Glutamatergic neuron (in vitro differentiated cells): Measurements from ENCODE around the gene SETDB1. TPM values are rescaled to one million over a fixed set of nuclear protein-coding genes. Genes with fewer than 3 reads are reported as not detected.

Experiments
- DNase-seq: peaks from one replicate; pipeline ENCODE4 v3.0.0; 2022
- H3K27ac Mint-ChIP-seq: one replicate; pipeline ENCODE4 v1.8.0; 2020; ENCODE audit warnings: mild to moderate bottlenecking, mixed read lengths, inconsistent platforms; ENCODE audit not compliant: unreplicated experiment
- H3K27me3 Mint-ChIP-seq: one replicate; pipeline ENCODE4 v1.8.0; 2020; ENCODE audit warnings: mild to moderate bottlenecking, moderate library complexity, mixed read lengths, inconsistent platforms; ENCODE audit not compliant: unreplicated experiment
- H3K36me3 Mint-ChIP-seq: one replicate; pipeline ENCODE4 v1.8.0; 2020; ENCODE audit warnings: mild to moderate bottlenecking, mixed read lengths, inconsistent platforms; ENCODE audit not compliant: unreplicated experiment
- H3K4me1 Mint-ChIP-seq: one replicate; pipeline ENCODE4 v1.8.0; 2020; ENCODE audit warnings: mild to moderate bottlenecking, low read depth, mixed read lengths, inconsistent platforms; ENCODE audit not compliant: unreplicated experiment
- H3K4me3 Mint-ChIP-seq: one replicate; pipeline ENCODE4 v1.8.0; 2020; ENCODE audit warnings: mild to moderate bottlenecking, mixed read lengths, inconsistent platforms; ENCODE audit not compliant: unreplicated experiment
- H3K9me3 Mint-ChIP-seq: one replicate; pipeline ENCODE4 v1.8.0; 2020; ENCODE audit warnings: mild to moderate bottlenecking, moderate library complexity, mixed read lengths, inconsistent platforms; ENCODE audit not compliant: unreplicated experiment
- CTCF ChIP-seq: fragments of 200-600 bp; sonication (generic); IDR thresholded peaks from one replicate; pipeline ENCODE4 v1.5.0; 2021; ENCODE audit not compliant: partially characterized antibody, unreplicated experiment
- total RNA-seq: library from RNA; stranded (reverse); fragmentation: NEBNext Ultra II Directional; extraction: Animal tissue kit (Norgen Biotek cat#: 25700); gene quantifications from one replicate; pipeline ENCODE4 v1.2.1, GENCODE V29; 2021; ENCODE audit not compliant: unreplicated experiment

The SETDB1 gene
- total RNA-seq, 1 donor from 2014 or later: 57.0 TPM

- peaks cover 19% of the 10 kb centered on the region for H3K4me1 Mint-ChIP-seq
- peaks cover 7% of the 10 kb centered on the region for H3K9me3 Mint-ChIP-seq
- TF ChIP-seq CTCF: no peak
- H3K27ac Mint-ChIP-seq: no peak overlapping the region
- H3K27me3 Mint-ChIP-seq: peaks cover 4% of the 10 kb centered on the region
- no peaks in the 10 kb centered on the region for H3K36me3 Mint-ChIP-seq
- no peak overlapping the region for H3K4me3 Mint-ChIP-seq
- no peak for DNase-seq
Observed at GRCh38 chr1:151011154-151011850, 85.1 kb downstream of the SETDB1 start.

GRCh38 chr1:151012684-151013471, 86.7 kb downstream of the SETDB1 start:
- no peaks in the 10 kb centered on the region for H3K36me3 Mint-ChIP-seq
- no peak for DNase-seq
- peaks cover 6% of the 10 kb centered on the region for H3K4me1 Mint-ChIP-seq
- H3K4me3 Mint-ChIP-seq: no peak overlapping the region
- H3K9me3 Mint-ChIP-seq: no peaks in the 10 kb centered on the region
- peaks cover 2% of the 10 kb centered on the region for H3K27me3 Mint-ChIP-seq
- peak overlapping the region; percentile 44 for H3K27ac Mint-ChIP-seq
- TF ChIP-seq CTCF: no peak

- H3K9me3 Mint-ChIP-seq: no peaks in the 10 kb centered on the region
- peaks cover 2% of the 10 kb centered on the region for H3K27me3 Mint-ChIP-seq
- peaks cover 4% of the 10 kb centered on the region for H3K4me1 Mint-ChIP-seq
- H3K36me3 Mint-ChIP-seq: no peaks in the 10 kb centered on the region
- H3K27ac Mint-ChIP-seq: peak overlapping the region; percentile 44
- DNase-seq: no peak
- no peak for TF ChIP-seq CTCF
- no peak overlapping the region for H3K4me3 Mint-ChIP-seq
Observed at GRCh38 chr1:151013518-151013917, 87.4 kb downstream of the SETDB1 start.

Other genes with a start within 250 kb of the SETDB1 start
- gene GOLPH3L, start 229.2 kb upstream of the SETDB1 start, total RNA-seq: 14.5 TPM
- not detected for gene HORMAD1, start 205.5 kb upstream of the SETDB1 start, total RNA-seq
- 0.81 TPM for gene CTSS, start 160.6 kb upstream of the SETDB1 start, total RNA-seq
- 8.8 TPM for gene CTSK, start 118.1 kb upstream of the SETDB1 start, total RNA-seq
- 39.1 TPM for gene ARNT, start 49.8 kb upstream of the SETDB1 start, total RNA-seq
- gene CTXND2, start 39.2 kb upstream of the SETDB1 start, total RNA-seq: not detected
- gene CERS2, start 48.5 kb downstream of the SETDB1 start, total RNA-seq: 94.2 TPM
- gene ANXA9, start 55.9 kb downstream of the SETDB1 start, total RNA-seq: not detected
- gene MINDY1, start 80.5 kb downstream of the SETDB1 start, total RNA-seq: 26.2 TPM
- 14.9 TPM for gene PRUNE1, start 82.1 kb downstream of the SETDB1 start, total RNA-seq
- gene BNIPL, start 110.2 kb downstream of the SETDB1 start, total RNA-seq: 1.4 TPM
- gene C1orf56, start 121.4 kb downstream of the SETDB1 start, total RNA-seq: 1.8 TPM
- 127 TPM for gene CDC42SE1, start 133.3 kb downstream of the SETDB1 start, total RNA-seq
- 504 TPM for gene MLLT11, start 134.0 kb downstream of the SETDB1 start, total RNA-seq
- 5.4 TPM for gene GABPB2, start 144.4 kb downstream of the SETDB1 start, total RNA-seq
- 119 TPM for gene SEMA6C, start 220.3 kb downstream of the SETDB1 start, total RNA-seq
- not detected for gene TNFAIP8L2, start 230.3 kb downstream of the SETDB1 start, total RNA-seq
- gene LYSMD1, start 239.5 kb downstream of the SETDB1 start, total RNA-seq: 21.9 TPM
- 44.2 TPM for gene SCNM1, start 239.8 kb downstream of the SETDB1 start, total RNA-seq
- 0.76 TPM for gene TMOD4, start 249.6 kb downstream of the SETDB1 start, total RNA-seq